OCI-LY7 (cell line): ENCODE measurements around the gene OR5AS1.
"Not testable (repeated sequence)": the region's sequence is repeated elsewhere in the genome, so short reads cannot be mapped to it uniquely, and the experiment has no call there.

Source experiments
- EZH2phosphoT487 ChIP-seq: fragments of 200-600 bp; sonication (generic); IDR thresholded peaks from 2 replicates; pipeline ENCODE4 v1.6.1; 2018; ENCODE audit warnings: low read depth, borderline replicate concordance, mild to moderate bottlenecking, mixed run types, antibody characterized with exemption, low read length, moderate library complexity, mixed read lengths
- TF ChIP-seq, protein P1 (sequence below): fragments of 200-600 bp; sonication (generic); conservative IDR thresholded peaks from 2 replicates; pipeline ENCODE4 v1.5.1; 2014; ENCODE audit warnings: mild to moderate bottlenecking, antibody characterized with exemption, low read length, moderate library complexity, mixed read lengths

GRCh38 chr11:56058260-56058780 lies 30.9 kb downstream of the OR5AS1 start:
- TF ChIP-seq, protein P1, sequence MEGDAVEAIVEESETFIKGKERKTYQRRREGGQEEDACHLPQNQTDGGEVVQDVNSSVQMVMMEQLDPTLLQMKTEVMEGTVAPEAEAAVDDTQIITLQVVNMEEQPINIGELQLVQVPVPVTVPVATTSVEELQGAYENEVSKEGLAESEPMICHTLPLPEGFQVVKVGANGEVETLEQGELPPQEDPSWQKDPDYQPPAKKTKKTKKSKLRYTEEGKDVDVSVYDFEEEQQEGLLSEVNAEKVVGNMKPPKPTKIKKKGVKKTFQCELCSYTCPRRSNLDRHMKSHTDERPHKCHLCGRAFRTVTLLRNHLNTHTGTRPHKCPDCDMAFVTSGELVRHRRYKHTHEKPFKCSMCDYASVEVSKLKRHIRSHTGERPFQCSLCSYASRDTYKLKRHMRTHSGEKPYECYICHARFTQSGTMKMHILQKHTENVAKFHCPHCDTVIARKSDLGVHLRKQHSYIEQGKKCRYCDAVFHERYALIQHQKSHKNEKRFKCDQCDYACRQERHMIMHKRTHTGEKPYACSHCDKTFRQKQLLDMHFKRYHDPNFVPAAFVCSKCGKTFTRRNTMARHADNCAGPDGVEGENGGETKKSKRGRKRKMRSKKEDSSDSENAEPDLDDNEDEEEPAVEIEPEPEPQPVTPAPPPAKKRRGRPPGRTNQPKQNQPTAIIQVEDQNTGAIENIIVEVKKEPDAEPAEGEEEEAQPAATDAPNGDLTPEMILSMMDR: not testable (repeated sequence)
- TF ChIP-seq EZH2phosphoT487: not testable (repeated sequence)
